Neuronal stem cell (in vitro differentiated cells): ENCODE data around the gene DHX57.
A peak's percentile ranks its signal among the peaks of the same experiment; 100 is the strongest.

ENCODE experiments used
- DNase-seq: peaks from one replicate; pipeline ENCODE4 v3.0.0-alpha.2; 2013; ENCODE audit warnings: low spot score
- H2AFZ ChIP-seq: one replicate; pipeline ENCODE4 v1.6.1; 2013; ENCODE audit warnings: mild to moderate bottlenecking, low read length, inconsistent platforms
- H2AK5ac ChIP-seq: 2 replicates; pipeline ENCODE4 v1.6.1; 2013; ENCODE audit warnings: low read depth, mild to moderate bottlenecking, inconsistent platforms, low read length, moderate library complexity, mixed read lengths
- H2BK120ac ChIP-seq: 2 replicates; pipeline ENCODE4 v1.6.1; 2013; ENCODE audit warnings: low read depth, mild to moderate bottlenecking, inconsistent platforms, low read length, moderate library complexity, mixed read lengths
- H2BK12ac ChIP-seq: one replicate; pipeline ENCODE4 v1.6.1; 2013; ENCODE audit warnings: low read length, inconsistent platforms
- H2BK15ac ChIP-seq: 2 replicates; pipeline ENCODE4 v1.6.1; 2013; ENCODE audit warnings: mild to moderate bottlenecking, low read length, inconsistent platforms, mixed read lengths
- H2BK5ac ChIP-seq: one replicate; pipeline ENCODE4 v1.6.1; 2013; ENCODE audit warnings: inconsistent platforms, mild to moderate bottlenecking, low read length, moderate library complexity
- H3K14ac ChIP-seq: one replicate; pipeline ENCODE4 v1.6.1; 2013; ENCODE audit warnings: low read length, inconsistent platforms
- H3K18ac ChIP-seq: 2 replicates; pipeline ENCODE4 v1.6.1; 2013; ENCODE audit warnings: low read length, inconsistent platforms
- H3K23ac ChIP-seq: 2 replicates; pipeline ENCODE4 v1.6.1; 2013; ENCODE audit warnings: low read depth, mild to moderate bottlenecking, mixed read lengths, low read length, inconsistent platforms; ENCODE audit not compliant: poor library complexity
- H3K27ac ChIP-seq: replicated peaks from 3 replicates; pipeline ENCODE4 v1.5.1; 2013; ENCODE audit warnings: low read length, inconsistent platforms
- H3K27me3 ChIP-seq, 3 experiments: 2 replicates each; pipeline ENCODE4 v1.6.1; 2013; ENCODE audit warnings: low read length in 3 of 3, mild to moderate bottlenecking in 2 of 3, inconsistent platforms in 1 of 3, low read depth in 1 of 3, mixed read lengths in 1 of 3, moderate library complexity in 1 of 3; ENCODE audit not compliant: control insufficient read depth in 3 of 3, insufficient read depth in 3 of 3
- H3K36me3 ChIP-seq, 2 donors: replicated peaks in 1 of 2; 2 replicates each; pipeline ENCODE4 v1.6.1; 2013; ENCODE audit warnings: low read length in 2 of 2; ENCODE audit not compliant: control insufficient read depth in 2 of 2, insufficient read depth in 2 of 2
- H3K4ac ChIP-seq: 2 replicates; pipeline ENCODE4 v1.6.1; 2013; ENCODE audit warnings: inconsistent platforms, mild to moderate bottlenecking, low read length, moderate library complexity
- H3K4me1 ChIP-seq, 2 donors: 1 replicate in 1 of 2; 2 replicates in 1 of 2; pipeline ENCODE4 v1.6.1; 2013; ENCODE audit warnings: low read length in 2 of 2, low read depth in 1 of 2; ENCODE audit not compliant: control insufficient read depth in 2 of 2, insufficient read depth in 1 of 2
- H3K4me2 ChIP-seq: one replicate; pipeline ENCODE4 v1.6.1; 2013; ENCODE audit warnings: mild to moderate bottlenecking, low read length, inconsistent platforms; ENCODE audit not compliant: insufficient read depth, poor library complexity, severe bottlenecking
- H3K4me3 ChIP-seq, 2 donors: 2 replicates each; pipeline ENCODE4 v1.5.1; 2013; ENCODE audit warnings: low read length in 2 of 2, mild to moderate bottlenecking in 2 of 2, inconsistent platforms in 1 of 2, moderate library complexity in 1 of 2
- H3K79me1 ChIP-seq: one replicate; pipeline ENCODE4 v1.6.1; 2013; ENCODE audit warnings: low read depth, mild to moderate bottlenecking, inconsistent platforms, low read length, moderate library complexity
- H3K9ac ChIP-seq: one replicate; pipeline ENCODE4 v1.6.1; 2013; ENCODE audit warnings: mild to moderate bottlenecking, low read depth, low read length, inconsistent platforms; ENCODE audit not compliant: poor library complexity
- H3K9me3 ChIP-seq, 2 donors: replicated peaks in 1 of 2; 2 replicates each; pipeline versions ENCODE3 to v1.6.1; 2013; ENCODE audit warnings: low read length in 2 of 2, mild to moderate bottlenecking in 2 of 2, inconsistent platforms in 1 of 2, low read depth in 1 of 2, mixed read lengths in 1 of 2, moderate library complexity in 1 of 2; ENCODE audit not compliant: control insufficient read depth in 2 of 2, insufficient read depth in 1 of 2
- H4K8ac ChIP-seq: one replicate; pipeline ENCODE4 v1.6.1; 2013; ENCODE audit warnings: low read depth, mild to moderate bottlenecking, inconsistent platforms, low read length, moderate library complexity
- H4K91ac ChIP-seq: one replicate; pipeline ENCODE4 v1.6.1; 2013; ENCODE audit warnings: low read length, low read depth, mild to moderate bottlenecking, inconsistent platforms; ENCODE audit not compliant: poor library complexity
- WGBS, 2 donors: extraction: QIAGEN DNeasy Blood & Tissue Kit; methylation state at CpG; one replicate each; pipeline ENCODE4 v1.1.7; 2013; ENCODE audit warnings: missing lambda C conversion rate in 2 of 2, mixed read lengths in 1 of 2; ENCODE audit not compliant: insufficient read length in 2 of 2, insufficient replicate concordance in 1 of 2; ENCODE audit errors: extremely low coverage in 2 of 2; 5-methylcytosine and 5-hydroxymethylcytosine counted together

The DHX57 gene

DNA sequence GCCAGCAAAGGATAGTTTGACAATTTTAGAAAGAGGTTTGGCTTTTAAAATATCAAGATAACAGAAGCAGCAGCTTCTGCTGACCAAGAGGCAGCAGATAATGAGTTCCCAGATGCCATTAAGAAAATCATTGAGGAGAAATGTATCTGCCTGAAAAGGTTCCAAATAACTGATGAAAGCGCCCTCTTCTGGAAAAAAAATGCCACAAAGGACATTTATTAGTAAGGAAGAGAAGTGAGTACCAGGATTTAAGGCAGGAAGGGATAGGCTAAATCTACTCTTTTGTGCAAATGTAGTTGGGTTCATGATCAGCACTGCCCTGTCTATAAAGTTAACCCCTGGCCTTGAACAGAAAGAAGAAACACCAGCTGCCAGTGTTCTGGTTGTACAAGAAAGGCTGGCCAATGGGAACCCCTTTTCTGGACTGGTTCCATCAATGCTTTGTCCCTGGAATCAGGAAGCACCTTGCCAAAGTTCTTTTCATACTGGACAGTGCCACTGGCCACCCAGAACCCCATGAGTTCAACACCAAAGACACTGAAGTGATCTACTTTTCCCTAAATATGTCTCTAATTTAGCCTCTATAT lies 40.6 kb downstream of the DHX57 start:
- no peak overlapping the region for H2BK5ac ChIP-seq
- no peak overlapping the region for H3K23ac ChIP-seq
- H3K9me3 ChIP-seq, result no peaks in the 10 kb centered on the region
- H2AFZ ChIP-seq, result no peak overlapping the region
- DNase-seq, result peak; percentile 9
- H3K18ac ChIP-seq, result no peak overlapping the region
- H2BK12ac ChIP-seq, result no peak overlapping the region
- H4K91ac ChIP-seq, result no peak overlapping the region
- H3K4ac ChIP-seq, result no peak overlapping the region
- no peak overlapping the region for H2BK15ac ChIP-seq
- no peak overlapping the region for H3K9ac ChIP-seq
- H3K27me3 ChIP-seq, result no peaks in the 10 kb centered on the region
- no peak overlapping the region for H2BK120ac ChIP-seq
- no peak overlapping the region for H2AK5ac ChIP-seq
- H3K4me1 ChIP-seq, result no peaks in the 10 kb centered on the region
- H3K27ac ChIP-seq, result no peak overlapping the region
- peaks cover 5 to 72% of the 10 kb centered on the region in 2 donors for H3K36me3 ChIP-seq
- H3K14ac ChIP-seq, result no peak overlapping the region
- no peak overlapping the region for H3K4me2 ChIP-seq
- no CpG with 5 or more reads among the region's 1 CpG for WGBS, 2 donors
- no peak overlapping the region for H3K4me3 ChIP-seq
- H3K79me1 ChIP-seq, result no peaks in the 10 kb centered on the region
- H4K8ac ChIP-seq, result no peak overlapping the region

DNA sequence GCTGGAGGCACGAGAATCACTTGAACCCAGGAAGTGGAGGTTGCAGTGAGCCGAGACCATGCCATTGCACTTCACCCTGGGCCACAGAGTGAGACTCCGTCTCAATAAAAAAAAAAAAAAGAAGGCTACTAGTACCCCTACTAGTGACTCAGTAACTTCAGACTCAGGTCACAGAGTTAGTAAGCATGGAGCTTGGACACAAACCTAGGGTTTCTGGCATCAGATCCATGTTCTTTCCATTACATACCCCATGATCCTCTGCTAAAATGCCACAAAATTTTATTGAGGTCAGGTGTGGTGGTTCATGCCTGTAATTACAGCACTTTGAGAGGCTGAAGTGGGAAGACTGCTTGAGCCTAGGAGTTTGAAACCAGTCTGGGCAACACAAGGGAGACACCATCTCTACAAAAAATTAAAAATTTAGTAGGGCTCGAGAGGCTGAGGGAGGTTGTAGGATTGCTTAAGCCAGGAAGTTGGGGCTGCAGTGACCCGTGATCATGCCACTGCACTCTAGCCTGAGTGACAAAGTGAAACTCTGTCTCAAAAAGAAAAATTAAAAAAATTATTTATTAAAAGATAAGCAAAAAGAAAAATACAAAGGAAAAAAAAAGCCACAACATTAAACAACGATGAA lies 45.1 kb downstream of the DHX57 start:
- Histone ChIP-seq H4K91ac (no peak overlapping the region), H3K27ac (no peak overlapping the region), H3K14ac (no peak overlapping the region), H2AFZ (no peak overlapping the region), H3K9ac (no peak overlapping the region), H2BK120ac (no peak overlapping the region), H2BK12ac (no peak overlapping the region), H3K18ac (no peak overlapping the region), H3K79me1 (no peaks in the 10 kb centered on the region), H3K36me3 (peaks cover 3 to 64% of the 10 kb centered on the region in 2 donors), H3K4ac (no peak overlapping the region), H4K8ac (no peak overlapping the region), H3K4me1 (no peaks in the 10 kb centered on the region), H3K4me3 (no peak overlapping the region), H3K9me3 (no peaks in the 10 kb centered on the region), H3K4me2 (no peak overlapping the region), H3K23ac (no peak overlapping the region), H2BK15ac (no peak overlapping the region), H2AK5ac (no peak overlapping the region), H2BK5ac (no peak overlapping the region), H3K27me3 (no peaks in the 10 kb centered on the region)
- no peak for DNase-seq
- no CpG with 5 or more reads among the region's 6 CpGs for WGBS, 2 donors

DNA sequence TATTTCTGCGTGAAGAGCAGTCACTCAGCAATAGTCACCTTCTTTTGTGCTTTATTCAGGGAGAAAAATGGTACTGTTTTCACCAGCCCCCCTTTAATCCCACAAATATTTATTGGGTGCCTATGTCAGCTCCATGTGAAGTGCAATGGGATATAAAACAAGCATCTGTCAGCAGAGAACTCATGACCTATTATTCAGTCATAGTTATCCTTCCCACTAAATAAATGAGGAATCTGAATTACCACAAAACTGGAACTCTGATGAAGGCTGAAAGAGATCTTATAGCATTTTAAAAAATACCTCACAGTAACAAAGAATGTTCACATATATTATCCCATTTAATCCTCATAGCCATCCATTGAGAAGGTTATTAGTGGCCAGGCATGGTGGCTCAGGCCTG lies 45.8 kb downstream of the DHX57 start:
- Histone ChIP-seq H4K91ac (no peak overlapping the region), H3K27me3 (no peaks in the 10 kb centered on the region), H2BK15ac (no peak overlapping the region), H3K4me3 (no peak overlapping the region), H3K79me1 (no peaks in the 10 kb centered on the region), H2BK12ac (no peak overlapping the region), H3K4me1 (no peaks in the 10 kb centered on the region), H3K4ac (no peak overlapping the region), H2BK5ac (no peak overlapping the region), H3K27ac (no peak overlapping the region), H3K9ac (no peak overlapping the region), H3K9me3 (no peaks in the 10 kb centered on the region), H3K18ac (no peak overlapping the region), H2BK120ac (no peak overlapping the region), H3K14ac (no peak overlapping the region), H3K23ac (no peak overlapping the region), H3K36me3 (peaks cover 3 to 64% of the 10 kb centered on the region in 2 donors), H4K8ac (no peak overlapping the region), H3K4me2 (no peak overlapping the region), H2AK5ac (no peak overlapping the region), H2AFZ (no peak overlapping the region)
- DNase-seq, result no peak
- WGBS, 2 donors, result no CpG with 5 or more reads among the region's 1 CpG

DNA sequence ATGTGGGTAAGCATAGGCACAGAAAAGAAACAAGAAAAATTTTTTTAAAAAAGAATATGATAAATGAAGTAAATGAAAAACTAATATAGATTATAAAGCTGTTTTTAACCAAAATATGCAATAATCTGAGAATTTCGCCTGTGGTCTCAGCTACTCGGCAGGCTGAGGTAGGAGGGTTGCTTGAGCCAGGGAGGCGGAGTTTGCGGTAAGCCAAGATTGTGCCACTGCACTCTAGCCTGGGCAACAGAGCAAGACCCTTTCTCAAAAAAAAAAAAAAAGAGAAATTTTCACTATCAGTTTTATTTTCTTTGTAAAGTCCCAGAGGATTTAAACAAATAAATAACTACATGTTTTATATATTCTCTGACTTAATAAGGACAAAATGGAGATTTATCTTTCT lies 47.3 kb downstream of the DHX57 start:
- Histone ChIP-seq H3K9ac (no peak overlapping the region), H3K4me1 (no peaks in the 10 kb centered on the region), H4K8ac (no peak overlapping the region), H2AFZ (no peak overlapping the region), H4K91ac (no peak overlapping the region), H2AK5ac (no peak overlapping the region), H3K79me1 (no peaks in the 10 kb centered on the region), H3K27ac (no peak overlapping the region), H2BK15ac (no peak overlapping the region), H2BK12ac (no peak overlapping the region), H3K9me3 (no peaks in the 10 kb centered on the region), H3K23ac (no peak overlapping the region), H3K18ac (no peak overlapping the region), H3K27me3 (no peaks in the 10 kb centered on the region), H3K36me3 (peaks cover 4 to 67% of the 10 kb centered on the region in 2 donors), H3K4me3 (no peak overlapping the region), H3K4ac (no peak overlapping the region), H2BK5ac (no peak overlapping the region), H3K4me2 (no peak overlapping the region), H2BK120ac (no peak overlapping the region), H3K14ac (no peak overlapping the region)
- no CpG with 5 or more reads among the region's 4 CpGs for WGBS, 2 donors
- DNase-seq, result no peak
